Body of pancreas (tissue), 4 donors: ENCODE data around the gene PPHLN1.

ENCODE experiments used
- POLR2A ChIP-seq, 3 donors: fragments of 450-650 bp; IDR thresholded peaks; one replicate each; pipeline ENCODE4 v1.6.1; 2016; ENCODE audit warnings: antibody characterized with exemption in 3 of 3, mild to moderate bottlenecking in 2 of 3
- TF ChIP-seq, protein P1 (sequence below), 7 experiments: fragments of 450-650 bp in 4 of 7; fragments of 200-600 bp in 3 of 7; sonication (generic) in 3 of 7; IDR thresholded peaks; one replicate each; pipeline ENCODE4 v1.5.1; 2016 to 2019; ENCODE audit warnings: antibody characterized with exemption in 7 of 7

DNA sequence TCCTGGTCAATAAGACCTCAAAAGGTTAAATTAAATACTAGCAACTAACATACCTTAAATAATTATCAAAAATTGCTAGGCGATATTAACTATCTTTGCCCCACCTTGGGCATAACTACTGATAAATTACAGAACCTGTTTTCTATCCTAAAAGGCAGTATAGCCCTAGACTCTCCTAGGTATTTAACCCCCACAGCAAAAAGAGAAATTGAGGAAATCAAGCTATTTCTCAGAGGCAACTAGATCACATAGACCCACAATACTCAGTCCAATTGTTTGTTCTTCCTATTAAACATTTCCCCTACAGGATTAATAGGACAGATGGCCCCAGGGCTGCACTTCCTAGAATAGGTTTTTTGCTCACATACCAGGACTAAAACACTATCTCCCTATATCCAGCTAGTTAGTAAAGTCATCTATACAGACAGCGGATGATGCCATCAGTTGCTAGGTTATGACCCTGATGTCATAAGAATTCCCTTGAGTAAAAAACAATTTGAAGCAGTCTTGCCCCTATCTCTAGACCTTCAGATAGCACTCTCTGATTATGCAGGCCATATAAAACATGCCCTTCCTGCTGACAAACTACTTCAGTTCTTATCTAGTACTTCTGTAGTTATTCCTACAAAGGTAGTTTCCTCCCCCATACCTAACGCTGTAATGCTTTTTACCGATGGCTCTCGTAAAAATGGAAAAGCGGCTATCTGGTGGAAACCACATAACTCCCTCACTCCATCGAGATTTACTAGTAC lies 118.4 kb downstream of the PPHLN1 start:
- TF ChIP-seq, protein P1, sequence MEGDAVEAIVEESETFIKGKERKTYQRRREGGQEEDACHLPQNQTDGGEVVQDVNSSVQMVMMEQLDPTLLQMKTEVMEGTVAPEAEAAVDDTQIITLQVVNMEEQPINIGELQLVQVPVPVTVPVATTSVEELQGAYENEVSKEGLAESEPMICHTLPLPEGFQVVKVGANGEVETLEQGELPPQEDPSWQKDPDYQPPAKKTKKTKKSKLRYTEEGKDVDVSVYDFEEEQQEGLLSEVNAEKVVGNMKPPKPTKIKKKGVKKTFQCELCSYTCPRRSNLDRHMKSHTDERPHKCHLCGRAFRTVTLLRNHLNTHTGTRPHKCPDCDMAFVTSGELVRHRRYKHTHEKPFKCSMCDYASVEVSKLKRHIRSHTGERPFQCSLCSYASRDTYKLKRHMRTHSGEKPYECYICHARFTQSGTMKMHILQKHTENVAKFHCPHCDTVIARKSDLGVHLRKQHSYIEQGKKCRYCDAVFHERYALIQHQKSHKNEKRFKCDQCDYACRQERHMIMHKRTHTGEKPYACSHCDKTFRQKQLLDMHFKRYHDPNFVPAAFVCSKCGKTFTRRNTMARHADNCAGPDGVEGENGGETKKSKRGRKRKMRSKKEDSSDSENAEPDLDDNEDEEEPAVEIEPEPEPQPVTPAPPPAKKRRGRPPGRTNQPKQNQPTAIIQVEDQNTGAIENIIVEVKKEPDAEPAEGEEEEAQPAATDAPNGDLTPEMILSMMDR (IDR thresholded peaks at IDR 0.05) = no peak
- no peak for TF ChIP-seq POLR2A (IDR thresholded peaks at IDR 0.05)
